ENCODE measurements around the gene CDADC1. TPM values are rescaled to one million over a fixed set of nuclear protein-coding genes. Genes with fewer than 3 reads are reported as not detected.

The CDADC1 gene
- total RNA-seq, 2 donors from 2014 or later, result 2.0 to 6.1 TPM

DNA sequence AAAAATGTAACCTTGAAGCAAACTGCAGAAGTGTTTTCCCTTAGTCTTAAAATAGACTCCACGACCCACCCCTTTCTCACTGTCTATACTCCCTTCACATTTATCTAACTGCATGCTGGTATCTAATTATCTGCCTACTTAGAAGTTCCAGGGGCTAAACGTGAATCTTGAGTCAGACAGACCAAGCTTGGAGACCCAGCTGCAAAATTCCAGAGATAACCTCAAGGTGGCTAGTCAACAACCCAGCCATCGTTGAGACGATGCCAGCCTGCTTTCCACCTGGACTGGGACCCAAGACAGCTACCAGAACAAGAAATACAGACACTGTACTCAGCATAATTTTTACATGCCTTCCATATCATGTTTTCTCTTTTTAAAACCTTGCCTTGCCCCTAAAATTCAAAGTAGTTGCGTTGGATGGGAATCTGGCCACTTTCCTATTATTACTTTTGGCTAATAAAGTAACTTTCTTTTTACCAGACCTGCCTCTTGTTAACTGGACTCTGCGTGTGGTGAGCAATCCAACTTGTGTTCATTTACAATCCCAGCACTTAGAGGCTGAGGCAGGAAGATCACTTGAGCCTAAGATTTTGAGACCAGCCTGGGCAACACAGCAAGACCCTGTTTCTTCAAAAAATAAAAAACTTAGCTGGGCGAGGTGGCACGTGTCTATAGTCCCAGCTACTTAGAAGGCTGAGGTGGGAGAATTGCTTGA, 82.3 kb downstream of the CDADC1 start:
- no peak for DNase-seq (ENCODE audit: low spot score)
- intact Hi-C loops (cut with DNase I), result no loop called here
- Histone ChIP-seq H3K9me3 (no peaks in the 10 kb centered on the region), H3K4me1 (replicated peaks) (no peaks in the 10 kb centered on the region), H3K27me3 (replicated peaks; ENCODE audit: insufficient read depth) (no peaks in the 10 kb centered on the region), H3K27ac (no peak overlapping the region), H3K4me3 (no peak overlapping the region), H3K36me3 (no peaks in the 10 kb centered on the region)
- no peak for TF ChIP-seq POLR2AphosphoS5 (IDR thresholded peaks at IDR 0.05)
- TF ChIP-seq POLR2A (IDR thresholded peaks at IDR 0.05), result no peak
- TF ChIP-seq, protein P1, sequence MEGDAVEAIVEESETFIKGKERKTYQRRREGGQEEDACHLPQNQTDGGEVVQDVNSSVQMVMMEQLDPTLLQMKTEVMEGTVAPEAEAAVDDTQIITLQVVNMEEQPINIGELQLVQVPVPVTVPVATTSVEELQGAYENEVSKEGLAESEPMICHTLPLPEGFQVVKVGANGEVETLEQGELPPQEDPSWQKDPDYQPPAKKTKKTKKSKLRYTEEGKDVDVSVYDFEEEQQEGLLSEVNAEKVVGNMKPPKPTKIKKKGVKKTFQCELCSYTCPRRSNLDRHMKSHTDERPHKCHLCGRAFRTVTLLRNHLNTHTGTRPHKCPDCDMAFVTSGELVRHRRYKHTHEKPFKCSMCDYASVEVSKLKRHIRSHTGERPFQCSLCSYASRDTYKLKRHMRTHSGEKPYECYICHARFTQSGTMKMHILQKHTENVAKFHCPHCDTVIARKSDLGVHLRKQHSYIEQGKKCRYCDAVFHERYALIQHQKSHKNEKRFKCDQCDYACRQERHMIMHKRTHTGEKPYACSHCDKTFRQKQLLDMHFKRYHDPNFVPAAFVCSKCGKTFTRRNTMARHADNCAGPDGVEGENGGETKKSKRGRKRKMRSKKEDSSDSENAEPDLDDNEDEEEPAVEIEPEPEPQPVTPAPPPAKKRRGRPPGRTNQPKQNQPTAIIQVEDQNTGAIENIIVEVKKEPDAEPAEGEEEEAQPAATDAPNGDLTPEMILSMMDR (IDR thresholded peaks at IDR 0.05), result no peak
- 85% methylated on average over 8 of the region's 8 CpGs for WGBS

DNA sequence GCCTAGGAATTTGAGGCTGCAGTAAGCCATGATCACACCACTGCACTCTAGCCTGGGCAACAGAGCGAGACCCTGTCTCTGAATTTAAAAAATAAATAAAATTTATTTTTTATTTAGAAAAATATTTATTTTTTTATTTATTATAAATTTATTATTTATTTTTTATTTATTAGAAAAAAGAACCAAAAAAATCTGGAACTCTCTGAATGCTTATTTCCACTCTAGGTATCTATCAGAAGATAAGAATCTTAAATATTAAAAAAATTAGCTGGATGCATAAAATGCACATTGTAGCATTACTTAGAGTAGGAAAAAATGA, 82.8 kb downstream of the CDADC1 start:
- intact Hi-C loops (cut with DNase I), result no loop called here
- no peaks in the 10 kb centered on the region for H3K4me1 ChIP-seq (replicated peaks)
- DNase-seq (ENCODE audit: low spot score), result no peak
- no peak overlapping the region for H3K4me3 ChIP-seq
- H3K27ac ChIP-seq, result no peak overlapping the region
- TF ChIP-seq POLR2AphosphoS5 (IDR thresholded peaks at IDR 0.05) (no peak), POLR2A (IDR thresholded peaks at IDR 0.05) (no peak)
- TF ChIP-seq, protein P1 (IDR thresholded peaks at IDR 0.05), result no peak
- no peaks in the 10 kb centered on the region for H3K27me3 ChIP-seq (replicated peaks; ENCODE audit: insufficient read depth)
- no peaks in the 10 kb centered on the region for H3K36me3 ChIP-seq
- 100% methylated on average over 1 of the region's 1 CpG for WGBS
- H3K9me3 ChIP-seq, result no peaks in the 10 kb centered on the region

DNA sequence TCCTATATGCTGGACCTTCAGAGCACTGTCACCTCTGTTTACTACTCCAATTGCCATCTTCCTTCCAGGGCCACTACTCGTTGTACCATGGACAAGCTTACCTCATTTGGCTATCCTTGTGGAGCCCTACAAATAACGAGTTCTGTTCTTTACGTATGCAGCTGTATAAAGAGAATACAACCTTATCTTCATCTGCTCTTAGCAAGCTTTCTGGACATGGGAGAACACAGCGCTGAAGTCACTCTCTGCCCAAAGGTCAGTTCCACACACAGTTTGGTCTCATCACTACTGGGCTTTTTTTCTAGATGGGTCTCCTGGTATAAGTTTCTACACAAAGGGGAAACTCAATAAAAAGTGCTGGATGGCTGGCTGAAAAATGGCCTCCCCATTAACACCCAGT, 88.9 kb downstream of the CDADC1 start:
- TF ChIP-seq, protein P1 (IDR thresholded peaks at IDR 0.05), result no peak
- TF ChIP-seq POLR2AphosphoS5 (IDR thresholded peaks at IDR 0.05) (no peak), POLR2A (IDR thresholded peaks at IDR 0.05) (no peak)
- WGBS, result 91% methylated on average over 4 of the region's 4 CpGs
- Histone ChIP-seq H3K4me3 (no peak overlapping the region), H3K9me3 (no peaks in the 10 kb centered on the region), H3K4me1 (replicated peaks) (no peaks in the 10 kb centered on the region), H3K27ac (no peak overlapping the region), H3K36me3 (no peaks in the 10 kb centered on the region), H3K27me3 (replicated peaks; ENCODE audit: insufficient read depth) (no peaks in the 10 kb centered on the region)
- DNase-seq (ENCODE audit: low spot score), result no peak
- intact Hi-C loops (cut with DNase I), result no loop called here

DNA sequence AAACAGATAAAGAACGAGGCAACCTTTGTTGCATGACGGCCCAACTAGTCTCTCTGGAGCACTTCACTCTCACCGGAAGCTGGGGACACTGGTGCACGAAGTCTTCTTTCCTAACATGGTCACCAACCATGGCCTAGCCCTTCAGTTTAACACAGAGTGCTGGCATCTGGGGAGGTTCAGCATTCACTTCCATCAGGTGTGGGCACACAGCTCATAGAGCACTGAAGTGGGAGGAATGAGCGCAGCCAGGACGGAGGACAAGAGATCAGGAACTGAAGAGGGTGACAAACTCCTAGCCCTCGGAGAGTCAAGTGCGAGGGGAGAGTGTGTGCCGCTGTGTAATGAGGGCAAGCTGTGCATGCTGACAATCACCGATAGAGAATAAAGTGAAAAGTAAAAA, 92.4 kb downstream of the CDADC1 start:
- Histone ChIP-seq H3K4me3 (no peak overlapping the region), H3K27ac (no peak overlapping the region), H3K4me1 (replicated peaks) (no peaks in the 10 kb centered on the region), H3K27me3 (replicated peaks; ENCODE audit: insufficient read depth) (no peaks in the 10 kb centered on the region), H3K36me3 (no peaks in the 10 kb centered on the region), H3K9me3 (no peaks in the 10 kb centered on the region)
- WGBS, result 82% methylated on average over 10 of the region's 10 CpGs
- TF ChIP-seq, protein P1 (IDR thresholded peaks at IDR 0.05), result no peak
- TF ChIP-seq POLR2A (IDR thresholded peaks at IDR 0.05) (no peak), POLR2AphosphoS5 (IDR thresholded peaks at IDR 0.05) (no peak)
- intact Hi-C loops (cut with DNase I), result no loop called here
- DNase-seq (ENCODE audit: low spot score), result no peak

DNA sequence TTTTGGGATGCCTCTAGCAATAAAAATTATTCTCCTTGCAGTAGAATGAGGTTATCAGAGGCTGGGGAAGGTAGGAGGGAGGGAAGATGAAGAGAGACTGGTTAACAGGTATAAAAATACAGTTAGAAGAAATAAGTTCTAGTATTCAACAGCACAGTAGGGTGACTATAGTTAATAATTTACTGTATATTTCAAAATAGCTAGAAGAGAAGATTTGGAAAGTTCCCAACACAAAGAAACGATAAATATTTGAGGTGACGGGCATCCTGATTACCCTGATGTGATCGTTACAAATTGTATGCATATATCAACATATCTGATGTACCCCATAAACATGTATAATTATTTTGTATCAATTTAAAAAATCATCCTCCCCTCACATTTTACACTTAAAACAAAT, 93.8 kb downstream of the CDADC1 start:
- TF ChIP-seq, protein P1 (IDR thresholded peaks at IDR 0.05), result no peak
- TF ChIP-seq POLR2AphosphoS5 (IDR thresholded peaks at IDR 0.05), result no peak
- TF ChIP-seq POLR2A (IDR thresholded peaks at IDR 0.05), result no peak
- H3K9me3 ChIP-seq, result no peaks in the 10 kb centered on the region
- no peak overlapping the region for H3K4me3 ChIP-seq
- no peaks in the 10 kb centered on the region for H3K36me3 ChIP-seq
- H3K27me3 ChIP-seq (replicated peaks; ENCODE audit: insufficient read depth), result no peaks in the 10 kb centered on the region
- WGBS, result 83% methylated on average over 3 of the region's 3 CpGs
- no peak overlapping the region for H3K27ac ChIP-seq
- intact Hi-C loops (cut with DNase I), result no loop called here
- DNase-seq (ENCODE audit: low spot score), result no peak
- no peaks in the 10 kb centered on the region for H3K4me1 ChIP-seq (replicated peaks)
